Common myeloid progenitor, CD34-positive (primary cell): ENCODE measurements around the gene DDN.

Source experiments
- CTCF ChIA-PET: fragments of 350-600 bp; sonication (Branson Sonifier 250); formaldehyde crosslinking; loops from one replicate; lab custom pipeline; 2021; ENCODE audit warnings: antibody characterized with exemption; lab: Charles Lee
- POLR2A ChIA-PET: fragments of 350-600 bp; sonication (Branson Sonifier 250); formaldehyde crosslinking; loops from one replicate; lab custom pipeline; 2021; ENCODE audit warnings: antibody characterized with exemption; lab: Charles Lee
- DNase-seq, 3 donors: peaks; one replicate each; pipeline versions ENCODE4 v3.0.0 to v3.0.0-alpha.2; 2013
- H3K27ac ChIP-seq, 2 experiments: 1 replicate in 1 of 2; 2 replicates in 1 of 2; pipeline ENCODE4 v1.7.0; 2013; ENCODE audit warnings: inconsistent platforms in 2 of 2, low read length in 2 of 2, mild to moderate bottlenecking in 2 of 2, low read depth in 1 of 2, moderate library complexity in 1 of 2; ENCODE audit not compliant: severe bottlenecking in 2 of 2, insufficient read depth in 1 of 2, poor library complexity in 1 of 2
- H3K27me3 ChIP-seq, 5 experiments: replicated peaks in 2 of 5; 1 replicate in 3 of 5; 2 replicates in 2 of 5; pipeline versions ENCODE4 v1.6.1 to v1.7.0; 2013; ENCODE audit warnings: low read length in 4 of 5, mild to moderate bottlenecking in 2 of 5, moderate library complexity in 2 of 5, inconsistent platforms in 1 of 5; ENCODE audit not compliant: insufficient read depth in 5 of 5, control insufficient read depth in 4 of 5
- H3K36me3 ChIP-seq, 4 experiments: 1 replicate in 2 of 4; 2 replicates in 2 of 4; pipeline versions ENCODE4 v1.6.1 to v1.7.0; 2013; ENCODE audit warnings: low read length in 3 of 4, control low read depth in 1 of 4, mild to moderate bottlenecking in 1 of 4; ENCODE audit not compliant: control insufficient read depth in 4 of 4, insufficient read depth in 4 of 4
- H3K4me1 ChIP-seq, 4 experiments: 1 replicate in 3 of 4; 2 replicates in 1 of 4; pipeline versions ENCODE4 v1.6.1 to v1.7.1; 2013; ENCODE audit warnings: low read length in 3 of 4, mild to moderate bottlenecking in 3 of 4, control low read depth in 1 of 4, inconsistent platforms in 1 of 4, moderate library complexity in 1 of 4; ENCODE audit not compliant: control insufficient read depth in 4 of 4, insufficient read depth in 4 of 4; ENCODE audit errors: control extremely low read depth in 1 of 4
- H3K4me3 ChIP-seq, 7 experiments: 1 replicate in 4 of 7; 2 replicates in 3 of 7; pipeline versions ENCODE4 v1.5.1 to v1.7.0; 2013; ENCODE audit warnings: mild to moderate bottlenecking in 7 of 7, low read length in 6 of 7, moderate library complexity in 6 of 7, inconsistent platforms in 2 of 7, low read depth in 2 of 7, control low read depth in 1 of 7; ENCODE audit not compliant: insufficient read depth in 4 of 7, control insufficient read depth in 1 of 7; ENCODE audit errors: extremely low read depth in 1 of 7
- H3K9me3 ChIP-seq, 5 experiments: 1 replicate in 4 of 5; 2 replicates in 1 of 5; pipeline versions ENCODE4 v1.6.1 to v1.7.1; 2013; ENCODE audit warnings: low read length in 4 of 5, mild to moderate bottlenecking in 2 of 5, inconsistent platforms in 1 of 5, low read depth in 1 of 5, moderate library complexity in 1 of 5; ENCODE audit not compliant: control insufficient read depth in 4 of 5, insufficient read depth in 2 of 5; ENCODE audit errors: control extremely low read depth in 1 of 5
- WGBS: methylation state at CpG from one replicate; pipeline ENCODE4 v1.1.5; 2013; ENCODE audit not compliant: insufficient coverage; 5-methylcytosine and 5-hydroxymethylcytosine counted together

The DDN gene

GRCh38 chr12:49000346-49000745 is 1.2 kb upstream of the DDN start:
- no peaks in the 10 kb centered on the region for H3K9me3 ChIP-seq
- peaks cover 2 to 38% (median 34%) of the 10 kb centered on the region in 4 experiments for H3K4me1 ChIP-seq
- CTCF ChIA-PET = interaction anchor here (0.8 to 75.7 kb wide), 10 partner anchors 11 to 110 kb away, joined by 3 to 1637 read pairs (median 28); partner anchors contain the start of genes ARF3, FKBP11, PRKAG1 and WNT1
- H3K27me3 ChIP-seq = peaks cover 0 to 61% (median 16%) of the 10 kb centered on the region in 5 experiments
- H3K4me3 ChIP-seq = no peak overlapping the region
- DNase-seq = no peak
- peaks cover 11 to 44% (median 28%) of the 10 kb centered on the region in 4 experiments for H3K36me3 ChIP-seq
- POLR2A ChIA-PET = interaction anchor here (1.1 to 7.7 kb wide), 2 partner anchors 14 to 18 kb away, joined by 3 to 104 read pairs; partner anchors contain the start of gene PRKAG1
- H3K27ac ChIP-seq = no peak overlapping the region
- 88% methylated on average over 1 of the region's 2 CpGs for WGBS

GRCh38 chr12:48998497-48999353 is 450 bp downstream of the DDN start:
- no peak overlapping the region for H3K27ac ChIP-seq
- peaks cover 7 to 29% (median 22%) of the 10 kb centered on the region in 4 experiments for H3K36me3 ChIP-seq
- CTCF ChIA-PET = interaction anchor here (0.9 to 75.7 kb wide), 11 partner anchors 10 to 146 kb away, joined by 3 to 1637 read pairs (median 11); partner anchors contain the start of genes ARF3, DDX23, FKBP11 and PRKAG1
- H3K27me3 ChIP-seq = peaks cover 0 to 76% (median 26%) of the 10 kb centered on the region in 5 experiments
- peaks cover 2 to 44% (median 39%) of the 10 kb centered on the region in 4 experiments for H3K4me1 ChIP-seq
- no peaks in the 10 kb centered on the region for H3K9me3 ChIP-seq
- POLR2A ChIA-PET = interaction anchor here (0.6 to 7.7 kb wide), 6 partner anchors 17 to 395 kb away, joined by 3 to 104 read pairs (median 3); partner anchors contain the start of genes PRKAG1 and WNT1
- 0% methylated on average over 22 of the region's 48 CpGs for WGBS
- peak overlapping the region; percentile 12 to 74 (median 35) for H3K4me3 ChIP-seq
- DNase-seq = peak in 2 of 3 donors; percentile 42 to 48

GRCh38 chr12:48997719-48998496 is 1.3 kb downstream of the DDN start:
- no peaks in the 10 kb centered on the region for H3K9me3 ChIP-seq
- 2% methylated on average over 48 of the region's 57 CpGs for WGBS
- H3K4me1 ChIP-seq = peaks cover 2 to 44% (median 39%) of the 10 kb centered on the region in 4 experiments
- ChIA-PET POLR2A (interaction anchor here (0.7 to 7.7 kb wide), 9 partner anchors 10 to 50 kb away, joined by 3 to 104 read pairs (median 3); partner anchors contain the start of genes PRKAG1 and WNT1), CTCF (interaction anchor here (1.0 to 75.7 kb wide), 18 partner anchors 9 to 145 kb away, joined by 3 to 1637 read pairs (median 8); partner anchors contain the start of genes ARF3, DDX23, FKBP11 and PRKAG1)
- DNase-seq = peak in 1 of 3 donors; percentile 22
- H3K27me3 ChIP-seq = peaks cover under 1 to 84% (median 29%) of the 10 kb centered on the region in 5 experiments
- H3K4me3 ChIP-seq = peak overlapping the region; percentile 19 to 74 (median 41)
- peaks cover 5 to 21% (median 15%) of the 10 kb centered on the region in 4 experiments for H3K36me3 ChIP-seq
- no peak overlapping the region for H3K27ac ChIP-seq

- 2% methylated on average over 68 of the region's 71 CpGs for WGBS
- ChIA-PET POLR2A (interaction anchor here (0.7 to 7.7 kb wide), 9 partner anchors 9 to 46 kb away, joined by 3 to 104 read pairs (median 4); partner anchors contain the start of genes ARF3, PRKAG1 and WNT1), CTCF (interaction anchor here (0.7 to 75.7 kb wide), 23 partner anchors 8 to 144 kb away, joined by 3 to 1637 read pairs (median 5); partner anchors contain the start of genes ARF3, DDX23, FKBP11 and PRKAG1)
- peaks cover 3 to 87% (median 29%) of the 10 kb centered on the region in 5 experiments for H3K27me3 ChIP-seq
- H3K9me3 ChIP-seq = no peaks in the 10 kb centered on the region
- peak; percentile 65 to 85 (median 82) for DNase-seq
- peaks cover 0 to 12% (median 7%) of the 10 kb centered on the region in 4 experiments for H3K36me3 ChIP-seq
- H3K4me3 ChIP-seq = peak overlapping the region; percentile 41 to 74 (median 53)
- H3K27ac ChIP-seq = no peak overlapping the region
- peaks cover 2 to 44% (median 39%) of the 10 kb centered on the region in 4 experiments for H3K4me1 ChIP-seq
Measured at GRCh38 chr12:48996794-48997718, 2.1 kb downstream of the DDN start.

GRCh38 chr12:48995086-48995879 is 3.9 kb downstream of the DDN start:
- Histone ChIP-seq H3K4me3 (peak overlapping the region in 2 of 7 experiments; percentile 25 to 40), H3K4me1 (peaks cover 2 to 41% (median 39%) of the 10 kb centered on the region in 4 experiments), H3K9me3 (no peaks in the 10 kb centered on the region), H3K27ac (no peak overlapping the region), H3K36me3 (no peaks in the 10 kb centered on the region), H3K27me3 (peaks cover 5 to 81% (median 32%) of the 10 kb centered on the region in 5 experiments)
- WGBS = 2% methylated on average over 26 of the region's 32 CpGs
- ChIA-PET POLR2A (interaction anchor here (7.7 kb wide), 1 partner anchor 23 kb away, joined by 104 read pairs; the partner anchor contains the start of gene PRKAG1), CTCF (interaction anchor here (0.6 to 75.7 kb wide), 14 partner anchors 9 to 142 kb away, joined by 3 to 1637 read pairs (median 8); partner anchors contain the start of genes ARF3, FKBP11, PRKAG1 and WNT1)
- peak in 2 of 3 donors; percentile 41 to 55 for DNase-seq
